ENCODE results near the gene LCLAT1. TPM values are rescaled to one million over a fixed set of nuclear protein-coding genes. Genes with fewer than 3 reads are reported as not detected.

LCLAT1 gene
- total RNA-seq, 1 donor from 2014 or later: 27.7 TPM

DNA sequence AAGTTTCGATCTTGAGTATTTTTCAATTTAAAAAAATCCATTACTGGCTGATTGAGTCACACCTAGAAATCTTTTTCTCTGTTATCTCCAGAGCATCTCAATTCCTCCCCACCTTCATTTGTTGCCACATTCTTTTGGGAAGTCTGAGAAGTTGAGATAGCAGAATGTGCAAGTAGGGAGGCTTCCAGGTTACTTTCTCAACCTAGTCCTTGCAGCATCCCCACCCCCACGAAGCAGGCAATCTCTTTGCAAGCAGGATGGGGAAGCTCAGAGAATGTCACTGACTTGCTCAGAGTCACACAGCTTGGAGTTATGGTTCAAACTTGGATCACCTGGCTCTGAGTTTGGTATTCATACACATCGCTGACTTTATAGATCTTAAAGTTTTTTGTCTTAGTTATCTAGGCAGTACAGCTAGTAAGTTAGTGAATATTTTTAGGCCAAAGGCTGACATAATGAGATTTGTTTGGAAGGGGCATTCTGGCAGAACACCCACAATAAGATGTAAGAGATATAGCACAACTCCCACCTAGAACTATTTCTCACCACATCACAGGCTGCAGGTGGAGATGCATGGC is 25.9 kb upstream of the LCLAT1 start:
- TF ChIP-seq, protein P1, sequence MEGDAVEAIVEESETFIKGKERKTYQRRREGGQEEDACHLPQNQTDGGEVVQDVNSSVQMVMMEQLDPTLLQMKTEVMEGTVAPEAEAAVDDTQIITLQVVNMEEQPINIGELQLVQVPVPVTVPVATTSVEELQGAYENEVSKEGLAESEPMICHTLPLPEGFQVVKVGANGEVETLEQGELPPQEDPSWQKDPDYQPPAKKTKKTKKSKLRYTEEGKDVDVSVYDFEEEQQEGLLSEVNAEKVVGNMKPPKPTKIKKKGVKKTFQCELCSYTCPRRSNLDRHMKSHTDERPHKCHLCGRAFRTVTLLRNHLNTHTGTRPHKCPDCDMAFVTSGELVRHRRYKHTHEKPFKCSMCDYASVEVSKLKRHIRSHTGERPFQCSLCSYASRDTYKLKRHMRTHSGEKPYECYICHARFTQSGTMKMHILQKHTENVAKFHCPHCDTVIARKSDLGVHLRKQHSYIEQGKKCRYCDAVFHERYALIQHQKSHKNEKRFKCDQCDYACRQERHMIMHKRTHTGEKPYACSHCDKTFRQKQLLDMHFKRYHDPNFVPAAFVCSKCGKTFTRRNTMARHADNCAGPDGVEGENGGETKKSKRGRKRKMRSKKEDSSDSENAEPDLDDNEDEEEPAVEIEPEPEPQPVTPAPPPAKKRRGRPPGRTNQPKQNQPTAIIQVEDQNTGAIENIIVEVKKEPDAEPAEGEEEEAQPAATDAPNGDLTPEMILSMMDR (conservative IDR thresholded peaks at IDR 0.05): no peak
- no peaks in the 10 kb centered on the region for H3K27me3 Mint-ChIP-seq (ENCODE audit: low read depth)
- H3K9me3 Mint-ChIP-seq: no peaks in the 10 kb centered on the region
- H3K4me1 Mint-ChIP-seq: peaks cover 41% of the 10 kb centered on the region
- no peak overlapping the region for H3K27ac Mint-ChIP-seq (ENCODE audit: unreplicated experiment)
- H3K36me3 Mint-ChIP-seq (ENCODE audit: low read depth): peaks cover 2% of the 10 kb centered on the region
- peak overlapping the region; percentile 26 for H3K4me3 Mint-ChIP-seq
- DNase-seq (ENCODE audit: low read depth, low spot score): no peak

DNA sequence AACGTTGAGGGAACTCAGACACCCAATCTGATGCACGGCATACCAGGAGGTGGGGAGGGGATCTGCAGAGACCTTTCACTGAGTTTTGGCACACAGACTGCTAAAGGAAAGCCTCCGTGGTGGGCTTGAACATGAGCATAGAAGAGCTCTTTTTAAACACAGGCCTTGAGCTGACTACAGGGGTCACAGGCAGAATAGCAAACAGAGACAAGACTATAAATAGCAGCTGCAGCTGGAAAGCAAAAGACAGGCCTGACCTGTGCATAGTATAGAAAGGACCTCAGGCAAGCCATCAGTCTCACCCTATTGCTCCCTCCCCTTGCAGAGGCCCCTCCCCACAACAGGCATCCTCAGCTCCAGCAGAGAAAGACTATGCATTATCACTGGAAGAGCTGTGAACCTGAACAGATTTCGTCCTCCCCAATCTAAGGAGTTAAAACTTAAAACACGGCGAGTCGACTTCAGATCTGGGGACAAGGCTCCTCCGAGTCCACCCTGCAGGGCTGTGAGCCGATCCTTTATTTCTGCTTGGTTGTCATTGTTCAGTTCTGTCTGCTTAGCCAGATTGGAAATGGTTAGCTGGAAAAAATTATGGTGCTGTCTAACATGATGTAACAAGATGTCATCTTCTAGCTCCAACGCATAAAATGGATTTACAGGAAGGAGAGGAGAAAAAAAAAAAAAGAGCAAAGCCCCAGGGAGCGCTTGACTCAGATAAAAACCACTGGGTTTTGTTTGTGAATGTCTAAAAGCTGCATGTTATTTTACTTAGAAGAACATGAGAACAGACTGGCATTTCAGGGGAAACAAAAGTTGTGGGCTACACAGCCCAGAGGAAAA is 25.2 kb upstream of the LCLAT1 start:
- TF ChIP-seq, protein P1 (conservative IDR thresholded peaks at IDR 0.05): no peak
- Mint-ChIP-seq H3K36me3 (ENCODE audit: low read depth) (peaks cover under 1% of the 10 kb centered on the region), H3K27me3 (ENCODE audit: low read depth) (no peaks in the 10 kb centered on the region), H3K4me1 (peaks cover 38% of the 10 kb centered on the region), H3K4me3 (peak overlapping the region; percentile 26), H3K9me3 (no peaks in the 10 kb centered on the region), H3K27ac (ENCODE audit: unreplicated experiment) (peak overlapping the region; percentile 37)
- DNase-seq (ENCODE audit: low read depth, low spot score): peak; percentile 27

DNA sequence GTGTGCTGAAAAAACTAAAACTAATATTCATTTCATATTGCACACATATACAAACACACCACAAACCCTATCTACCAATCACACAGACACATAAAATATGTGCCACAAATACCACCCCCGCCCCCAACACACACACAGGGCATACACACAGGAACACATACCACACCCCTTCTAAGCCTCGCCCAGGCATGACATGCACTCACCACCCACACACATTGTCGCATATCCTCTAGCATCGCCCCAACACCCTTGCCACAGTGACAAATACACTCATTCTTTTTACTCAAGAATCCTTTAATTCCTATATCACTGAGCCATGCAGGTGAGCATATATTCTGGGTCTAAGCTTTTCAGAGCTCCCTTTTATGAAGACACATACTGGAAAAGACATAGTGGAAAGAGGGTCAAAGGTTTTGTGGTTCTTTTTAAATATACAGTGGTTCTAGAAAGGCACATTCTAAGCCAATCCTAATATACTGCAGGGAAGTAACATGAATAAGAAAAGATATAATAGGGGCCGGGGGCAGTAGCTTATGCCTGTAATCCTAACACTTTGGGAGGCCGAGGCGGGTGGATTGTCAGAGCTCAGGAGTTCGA is 24.5 kb upstream of the LCLAT1 start:
- TF ChIP-seq, protein P1 (conservative IDR thresholded peaks at IDR 0.05): no peak
- no peaks in the 10 kb centered on the region for H3K9me3 Mint-ChIP-seq
- no peaks in the 10 kb centered on the region for H3K36me3 Mint-ChIP-seq (ENCODE audit: low read depth)
- H3K4me1 Mint-ChIP-seq: peaks cover 31% of the 10 kb centered on the region
- peak overlapping the region; percentile 6 for H3K4me3 Mint-ChIP-seq
- no peaks in the 10 kb centered on the region for H3K27me3 Mint-ChIP-seq (ENCODE audit: low read depth)
- no peak for DNase-seq (ENCODE audit: low read depth, low spot score)
- H3K27ac Mint-ChIP-seq (ENCODE audit: unreplicated experiment): peak overlapping the region; percentile 23

DNA sequence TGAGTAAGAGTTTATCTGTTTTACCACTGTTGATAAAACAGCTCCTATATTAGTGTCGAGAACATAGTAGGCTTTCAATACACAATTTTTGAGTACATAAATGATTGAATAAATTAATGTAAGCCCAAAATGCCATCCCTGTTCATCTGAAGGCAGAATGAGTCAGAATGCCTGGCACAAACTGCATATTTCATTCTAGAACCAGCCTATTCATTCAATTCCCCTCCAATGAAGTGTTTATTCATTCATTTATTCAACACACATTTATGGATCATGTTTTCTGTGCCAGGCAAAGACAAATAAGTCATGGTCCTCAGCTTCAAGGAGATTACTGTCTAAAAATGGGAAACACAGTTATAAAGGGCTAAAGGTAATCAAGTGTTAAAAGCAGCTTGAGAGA is 22.8 kb upstream of the LCLAT1 start:
- TF ChIP-seq, protein P1 (conservative IDR thresholded peaks at IDR 0.05): no peak
- no peak overlapping the region for H3K27ac Mint-ChIP-seq (ENCODE audit: unreplicated experiment)
- no peaks in the 10 kb centered on the region for H3K27me3 Mint-ChIP-seq (ENCODE audit: low read depth)
- no peak for DNase-seq (ENCODE audit: low read depth, low spot score)
- no peaks in the 10 kb centered on the region for H3K9me3 Mint-ChIP-seq
- no peak overlapping the region for H3K4me3 Mint-ChIP-seq
- H3K4me1 Mint-ChIP-seq: peaks cover 24% of the 10 kb centered on the region
- no peaks in the 10 kb centered on the region for H3K36me3 Mint-ChIP-seq (ENCODE audit: low read depth)

DNA sequence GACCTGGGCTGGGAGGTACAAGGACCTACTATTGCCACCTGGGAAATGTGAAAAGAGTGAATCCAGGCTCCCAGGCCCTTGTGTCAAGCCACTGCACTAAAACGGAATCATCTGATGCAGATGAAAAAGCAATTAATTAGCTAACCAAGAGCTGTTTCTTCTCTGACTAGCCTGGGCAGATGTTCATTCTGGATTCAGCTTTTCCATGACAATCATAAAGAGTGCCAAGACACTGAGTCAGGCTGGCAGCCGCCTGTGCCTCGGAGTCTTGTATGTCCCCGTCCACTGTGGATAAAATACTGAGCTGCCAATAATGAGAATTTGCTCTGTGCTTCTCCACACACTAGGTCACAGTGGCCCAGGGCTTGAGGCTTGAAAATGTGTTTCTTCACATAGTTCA is 21.7 kb upstream of the LCLAT1 start:
- Mint-ChIP-seq H3K9me3 (no peaks in the 10 kb centered on the region), H3K27me3 (ENCODE audit: low read depth) (no peaks in the 10 kb centered on the region), H3K4me1 (peaks cover 24% of the 10 kb centered on the region), H3K36me3 (ENCODE audit: low read depth) (no peaks in the 10 kb centered on the region), H3K4me3 (no peak overlapping the region), H3K27ac (ENCODE audit: unreplicated experiment) (no peak overlapping the region)
- TF ChIP-seq, protein P1 (conservative IDR thresholded peaks at IDR 0.05): no peak
- no peak for DNase-seq (ENCODE audit: low read depth, low spot score)
